PC-3 (cell line): ENCODE data around the gene CRPPA. TPM values are rescaled to one million over a fixed set of nuclear protein-coding genes. Genes with fewer than 3 reads are reported as not detected.

Experiments
- ATAC-seq: fragments of 200-7000 bp; cut with Tn5 transposase; 2 replicates; pipeline ENCODE4 v1.9.1; 2020; ENCODE audit warnings: mild to moderate bottlenecking, moderate library complexity
- BruUV-seq: library from RNA; stranded (reverse); fragments of 400-500 nt; replicated peaks from 2 replicates; lab custom pipeline; 2021; lab: Mats Ljungman, UMichigan
- CTCF ChIA-PET: fragments of 300-600 bp; sonication (Branson Sonifier 250); formaldehyde crosslinking; loops from one replicate; lab custom pipeline; 2022; ENCODE audit warnings: antibody characterized with exemption; lab: Charles Lee
- POLR2A ChIA-PET: fragments of 300-600 bp; sonication (Branson Sonifier 250); formaldehyde crosslinking; loops from one replicate; lab custom pipeline; 2022; ENCODE audit warnings: antibody characterized with exemption; ENCODE audit not compliant: unreplicated experiment; lab: Charles Lee
- DNase-seq: peaks from one replicate; pipeline ENCODE4 v3.0.0-alpha.2; 2015
- H2AFZ ChIP-seq: fragments of 300-600 bp; sonication (generic); 2 replicates; pipeline ENCODE4 v1.6.0; 2016; ENCODE audit warnings: antibody characterized with exemption, low read length
- H3F3A ChIP-seq: fragments of 300-600 bp; sonication (generic); one replicate; pipeline ENCODE4 v1.6.0; 2017; ENCODE audit warnings: antibody characterized with exemption, low read length, control low read depth, mild to moderate bottlenecking; ENCODE audit not compliant: unreplicated experiment
- H3K27ac ChIP-seq: fragments of 300-600 bp; sonication (generic); 2 replicates; pipeline ENCODE4 v1.5.1; 2016; ENCODE audit warnings: mild to moderate bottlenecking, low read length
- H3K27me3 ChIP-seq: fragments of 300-600 bp; sonication (generic); 2 replicates; pipeline ENCODE4 v1.6.1; 2016; ENCODE audit warnings: low read length, mixed read lengths
- H3K36me3 ChIP-seq: fragments of 300-600 bp; sonication (generic); 2 replicates; pipeline ENCODE4 v1.6.1; 2016; ENCODE audit warnings: low read depth, mixed run types, low read length, mixed read lengths
- H3K4me1 ChIP-seq: fragments of 300-600 bp; sonication (generic); 2 replicates; pipeline ENCODE4 v1.5.1; 2016; ENCODE audit warnings: low read length; ENCODE audit not compliant: insufficient read depth
- H3K4me2 ChIP-seq: fragments of 300-600 bp; sonication (generic); 2 replicates; pipeline ENCODE4 v1.6.0; 2016; ENCODE audit warnings: low read length
- H3K4me3 ChIP-seq: fragments of 300-600 bp; sonication (generic); 2 replicates; pipeline ENCODE4 v1.5.1; 2016; ENCODE audit warnings: mild to moderate bottlenecking, low read length, mixed read lengths
- H3K79me2 ChIP-seq: fragments of 300-600 bp; sonication (generic); 2 replicates; pipeline ENCODE4 v1.6.1; 2017; ENCODE audit warnings: low read length, mixed read lengths
- H3K9ac ChIP-seq: fragments of 300-600 bp; sonication (generic); 2 replicates; pipeline ENCODE4 v1.6.0; 2016; ENCODE audit warnings: mild to moderate bottlenecking, low read length
- H3K9me2 ChIP-seq: fragments of 300-600 bp; sonication (generic); replicated peaks from 2 replicates; pipeline ENCODE4 v1.6.1; 2016; ENCODE audit warnings: mixed run types, low read length, mixed read lengths
- H3K9me3 ChIP-seq: fragments of 300-600 bp; sonication (generic); 2 replicates; pipeline ENCODE4 v1.6.1; 2016; ENCODE audit warnings: low read length, mixed read lengths
- H4K20me1 ChIP-seq: fragments of 300-600 bp; sonication (generic); 2 replicates; pipeline ENCODE4 v1.6.1; 2016; ENCODE audit warnings: low read length, mixed read lengths
- EZH2 ChIP-seq: fragments of 300-600 bp; sonication (generic); IDR thresholded peaks from one replicate; pipeline ENCODE4 v1.6.1; 2017; ENCODE audit warnings: antibody characterized with exemption, mild to moderate bottlenecking, low read length; ENCODE audit not compliant: unreplicated experiment
- EZH2phosphoT487 ChIP-seq: fragments of 300-600 bp; sonication (generic); IDR thresholded peaks from 2 replicates; pipeline ENCODE4 v1.6.1; 2018; ENCODE audit warnings: mild to moderate bottlenecking, antibody characterized with exemption, low read length, borderline replicate concordance
- intact Hi-C: fragments of 100-400 bp; cut with micrococcal nuclease; formaldehyde crosslinking; loops from 2 replicates; pipeline ENCODE4 v1.9.0; 2023
- total RNA-seq: library from RNA; depleted of rRNA; stranded (reverse); fragments of >200 nt; gene quantifications from 2 replicates; pipeline ENCODE4 v1.2.3, GENCODE V29; 2014
- TF ChIP-seq, protein P1 (sequence below): fragments of 300-600 bp; sonication (generic); conservative IDR thresholded peaks from 2 replicates; pipeline ENCODE4 v1.5.1; 2017; ENCODE audit warnings: antibody characterized with exemption, low read depth, mild to moderate bottlenecking, low read length

CRPPA gene
- total RNA-seq, 1 experiment from 2014 or later = 1.2 TPM

DNA sequence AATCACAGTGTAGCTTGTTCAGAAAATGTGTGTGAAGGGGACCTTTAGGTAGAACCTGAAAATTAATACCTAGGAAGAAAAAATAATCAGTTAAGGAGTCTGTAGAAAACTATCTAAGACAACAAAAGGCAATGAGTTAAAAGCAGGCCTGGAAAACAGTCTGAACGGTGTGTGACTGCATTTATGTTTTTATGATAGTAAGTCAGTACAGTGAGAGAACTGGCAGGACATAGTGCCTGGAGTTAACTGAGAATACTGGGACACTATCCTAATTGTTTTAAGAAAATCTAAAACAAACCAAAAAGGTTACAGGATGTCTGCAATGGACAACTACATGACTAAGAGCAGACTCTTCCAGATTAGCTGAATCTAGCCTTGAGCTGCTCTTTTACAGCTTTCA lies 17.9 kb downstream of the CRPPA start:
- Histone ChIP-seq H2AFZ (no peak overlapping the region), H3K36me3 (peaks cover 4% of the 10 kb centered on the region; the same call in 1 of the 2 replicates), H3K4me3 (no peak overlapping the region), H3K9ac (no peak overlapping the region), H3K9me2 (no peaks in the 10 kb centered on the region), H3K27ac (no peak overlapping the region), H3K27me3 (no peaks in the 10 kb centered on the region), H3K9me3 (peaks cover 16% of the 10 kb centered on the region; the same call in 1 of the 2 replicates), H4K20me1 (no peaks in the 10 kb centered on the region), H3F3A (peaks cover 10% of the 10 kb centered on the region), H3K79me2 (no peaks in the 10 kb centered on the region), H3K4me2 (no peak overlapping the region), H3K4me1 (peaks cover 19% of the 10 kb centered on the region)
- TF ChIP-seq, protein P1, sequence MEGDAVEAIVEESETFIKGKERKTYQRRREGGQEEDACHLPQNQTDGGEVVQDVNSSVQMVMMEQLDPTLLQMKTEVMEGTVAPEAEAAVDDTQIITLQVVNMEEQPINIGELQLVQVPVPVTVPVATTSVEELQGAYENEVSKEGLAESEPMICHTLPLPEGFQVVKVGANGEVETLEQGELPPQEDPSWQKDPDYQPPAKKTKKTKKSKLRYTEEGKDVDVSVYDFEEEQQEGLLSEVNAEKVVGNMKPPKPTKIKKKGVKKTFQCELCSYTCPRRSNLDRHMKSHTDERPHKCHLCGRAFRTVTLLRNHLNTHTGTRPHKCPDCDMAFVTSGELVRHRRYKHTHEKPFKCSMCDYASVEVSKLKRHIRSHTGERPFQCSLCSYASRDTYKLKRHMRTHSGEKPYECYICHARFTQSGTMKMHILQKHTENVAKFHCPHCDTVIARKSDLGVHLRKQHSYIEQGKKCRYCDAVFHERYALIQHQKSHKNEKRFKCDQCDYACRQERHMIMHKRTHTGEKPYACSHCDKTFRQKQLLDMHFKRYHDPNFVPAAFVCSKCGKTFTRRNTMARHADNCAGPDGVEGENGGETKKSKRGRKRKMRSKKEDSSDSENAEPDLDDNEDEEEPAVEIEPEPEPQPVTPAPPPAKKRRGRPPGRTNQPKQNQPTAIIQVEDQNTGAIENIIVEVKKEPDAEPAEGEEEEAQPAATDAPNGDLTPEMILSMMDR = no peak
- TF ChIP-seq EZH2 (no peak), EZH2phosphoT487 (no peak)
- ATAC-seq = no peak
- ChIA-PET POLR2A (no interaction called here), CTCF (no interaction called here)
- no peak for DNase-seq
- intact Hi-C loops = no loop called here
- BruUV-seq = no TSS peak

DNA sequence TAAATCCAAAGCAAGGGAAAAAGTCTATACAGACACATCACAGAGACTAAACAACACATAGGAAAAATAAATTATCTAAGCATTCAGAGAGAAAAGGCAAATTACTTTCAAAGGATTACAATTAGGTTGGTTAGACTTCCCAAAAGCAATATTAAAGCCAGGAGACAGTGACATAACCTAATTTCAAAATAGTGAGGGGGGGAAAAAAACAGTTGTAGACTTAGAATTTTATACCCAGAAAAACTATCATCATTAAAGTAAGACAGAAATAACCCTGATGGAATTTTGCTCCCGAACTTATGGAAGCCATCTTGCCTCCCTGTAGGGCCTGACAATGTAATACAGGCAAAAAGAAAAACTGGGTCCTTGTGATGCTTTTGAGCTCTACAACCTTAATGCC lies 18.4 kb downstream of the CRPPA start:
- no TSS peak for BruUV-seq
- TF ChIP-seq, protein P1 = no peak
- no peak for TF ChIP-seq EZH2phosphoT487
- no peak for TF ChIP-seq EZH2
- Histone ChIP-seq H3K9me3 (peaks cover 21% of the 10 kb centered on the region; the same call in 1 of the 2 replicates), H3K27ac (peak overlapping the region; percentile 71), H3K9ac (no peak overlapping the region), H4K20me1 (no peaks in the 10 kb centered on the region), H3K36me3 (peaks cover 4% of the 10 kb centered on the region; the same call in 1 of the 2 replicates), H3K79me2 (no peaks in the 10 kb centered on the region), H3K4me2 (no peak overlapping the region), H3K4me1 (peaks cover 19% of the 10 kb centered on the region), H3K27me3 (no peaks in the 10 kb centered on the region), H3K4me3 (no peak overlapping the region), H3F3A (peaks cover 15% of the 10 kb centered on the region), H2AFZ (no peak overlapping the region), H3K9me2 (no peaks in the 10 kb centered on the region)
- intact Hi-C loops = loop anchor here (1.0 kb wide), 2 partner anchors 49 to 57 kb away; no protein-coding TSS in a partner anchor
- ATAC-seq (no peak), DNase-seq (no peak)
- CTCF ChIA-PET = no interaction called here
- POLR2A ChIA-PET = no interaction called here

DNA sequence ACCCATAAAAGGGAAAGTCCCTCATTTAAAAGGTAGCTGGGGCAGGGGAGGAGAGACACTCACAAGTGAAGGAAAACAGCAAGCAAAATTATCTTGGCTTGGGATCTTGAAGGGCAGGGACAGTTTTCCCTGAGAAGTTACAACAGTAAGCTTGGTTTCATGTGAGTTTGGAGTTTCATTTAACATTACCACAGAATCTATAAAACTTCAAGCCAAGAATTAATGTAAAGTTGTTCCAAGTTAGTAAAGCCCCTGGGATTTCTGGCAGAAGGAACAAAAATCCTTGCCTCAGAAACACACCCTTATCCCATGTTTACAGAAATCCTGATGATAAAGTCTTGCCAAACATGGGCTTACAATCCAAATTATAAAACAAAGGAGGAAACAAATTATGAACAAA lies 19.2 kb downstream of the CRPPA start:
- no peak overlapping the region for H2AFZ ChIP-seq
- ChIA-PET CTCF (no interaction called here), POLR2A (interaction anchor here (0.6 kb wide), 1 partner anchor 304 kb away, joined by 3 read pairs; no protein-coding TSS in a partner anchor)
- peak overlapping the region; percentile 71 for H3K27ac ChIP-seq
- no peaks in the 10 kb centered on the region for H4K20me1 ChIP-seq
- H3K4me3 ChIP-seq = no peak overlapping the region
- H3K9ac ChIP-seq = no peak overlapping the region
- no TSS peak for BruUV-seq
- peaks cover 24% of the 10 kb centered on the region for H3F3A ChIP-seq
- H3K27me3 ChIP-seq = no peaks in the 10 kb centered on the region
- H3K4me2 ChIP-seq = peak overlapping the region; percentile 23; the same call in 1 of the 2 replicates
- peaks cover 19% of the 10 kb centered on the region for H3K4me1 ChIP-seq
- DNase-seq (peak; percentile 54), ATAC-seq (peak; percentile 86)
- TF ChIP-seq EZH2 (no peak), EZH2phosphoT487 (no peak)
- TF ChIP-seq, protein P1 = no peak
- no peaks in the 10 kb centered on the region for H3K9me2 ChIP-seq
- H3K9me3 ChIP-seq = peaks cover 29% of the 10 kb centered on the region; the same call in 1 of the 2 replicates
- H3K79me2 ChIP-seq = no peaks in the 10 kb centered on the region
- intact Hi-C loops = loop anchor here (1.0 kb wide), 2 partner anchors 48 to 56 kb away; no protein-coding TSS in a partner anchor
- peaks cover 4% of the 10 kb centered on the region; the same call in 1 of the 2 replicates for H3K36me3 ChIP-seq
